Effector memory CD4-positive, alpha-beta T cell (primary cell): ENCODE measurements around the gene RNF13.

Experiments
- DNase-seq, 3 donors: peaks; one replicate each; pipeline ENCODE4 v3.0.0-alpha.2; 2020
- H3K27ac ChIP-seq: 2 replicates; pipeline ENCODE4 v1.7.0; 2013; ENCODE audit warnings: mild to moderate bottlenecking, low read length, moderate library complexity; ENCODE audit not compliant: insufficient read depth, poor library complexity, severe bottlenecking
- H3K27me3 ChIP-seq: replicated peaks from 2 replicates; pipeline ENCODE4 v1.7.0; 2013; ENCODE audit warnings: mild to moderate bottlenecking, low read length; ENCODE audit not compliant: insufficient read depth, control insufficient read depth, poor library complexity, severe bottlenecking
- H3K36me3 ChIP-seq: 2 replicates; pipeline ENCODE4 v1.7.0; 2013; ENCODE audit warnings: mild to moderate bottlenecking, low read length, moderate library complexity; ENCODE audit not compliant: control insufficient read depth, insufficient read depth
- H3K4me1 ChIP-seq: 2 replicates; pipeline ENCODE4 v1.7.0; 2013; ENCODE audit warnings: low read length, mild to moderate bottlenecking; ENCODE audit not compliant: control insufficient read depth, insufficient read depth, poor library complexity, severe bottlenecking
- H3K4me3 ChIP-seq: 2 replicates; pipeline ENCODE4 v1.7.0; 2013; ENCODE audit warnings: low read length, low read depth, mild to moderate bottlenecking; ENCODE audit not compliant: insufficient read depth, poor library complexity, severe bottlenecking
- H3K9me3 ChIP-seq: 2 replicates; pipeline ENCODE4 v1.7.0; 2013; ENCODE audit warnings: mild to moderate bottlenecking, low read length, moderate library complexity; ENCODE audit not compliant: control insufficient read depth

Gene RNF13

GRCh38 chr3:149800693-149801092, 12.3 kb upstream of the RNF13 start:
- Histone ChIP-seq H3K36me3 (no peaks in the 10 kb centered on the region), H3K4me3 (no peak overlapping the region), H3K4me1 (no peaks in the 10 kb centered on the region), H3K27ac (no peak overlapping the region), H3K9me3 (no peaks in the 10 kb centered on the region), H3K27me3 (no peaks in the 10 kb centered on the region)
- no peak for DNase-seq

- H3K9me3 ChIP-seq, result no peaks in the 10 kb centered on the region
- no peak overlapping the region for H3K27ac ChIP-seq
- no peaks in the 10 kb centered on the region for H3K4me1 ChIP-seq
- H3K4me3 ChIP-seq, result no peak overlapping the region
- no peaks in the 10 kb centered on the region for H3K27me3 ChIP-seq
- no peak for DNase-seq
- no peaks in the 10 kb centered on the region for H3K36me3 ChIP-seq
These were observed 11.8 kb upstream of the RNF13 start for GRCh38 chr3:149801195-149801594.

DNA sequence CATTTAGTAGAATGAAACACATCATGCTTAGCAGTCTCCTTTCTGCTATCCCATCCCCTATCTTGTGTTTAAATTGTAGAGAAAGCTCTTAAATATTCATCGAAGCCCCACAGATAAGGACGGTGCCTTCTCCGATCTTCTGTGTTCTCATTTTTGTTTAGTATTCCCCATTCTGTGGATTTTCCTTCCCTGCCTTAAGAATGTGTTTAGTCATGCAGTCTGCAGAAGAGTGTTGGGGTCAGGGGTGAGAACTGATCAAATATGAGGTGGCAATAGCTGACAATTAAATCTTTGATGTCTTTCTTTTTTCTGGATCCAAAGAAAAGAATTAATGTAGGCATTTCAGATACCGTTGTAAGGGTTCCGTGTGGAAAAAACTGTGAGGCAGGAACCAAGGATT, 11.4 kb upstream of the RNF13 start:
- no peak for DNase-seq
- H3K27ac ChIP-seq, result no peak overlapping the region
- H3K36me3 ChIP-seq, result no peaks in the 10 kb centered on the region
- no peaks in the 10 kb centered on the region for H3K27me3 ChIP-seq
- no peaks in the 10 kb centered on the region for H3K9me3 ChIP-seq
- no peak overlapping the region for H3K4me3 ChIP-seq
- H3K4me1 ChIP-seq, result no peaks in the 10 kb centered on the region

DNA sequence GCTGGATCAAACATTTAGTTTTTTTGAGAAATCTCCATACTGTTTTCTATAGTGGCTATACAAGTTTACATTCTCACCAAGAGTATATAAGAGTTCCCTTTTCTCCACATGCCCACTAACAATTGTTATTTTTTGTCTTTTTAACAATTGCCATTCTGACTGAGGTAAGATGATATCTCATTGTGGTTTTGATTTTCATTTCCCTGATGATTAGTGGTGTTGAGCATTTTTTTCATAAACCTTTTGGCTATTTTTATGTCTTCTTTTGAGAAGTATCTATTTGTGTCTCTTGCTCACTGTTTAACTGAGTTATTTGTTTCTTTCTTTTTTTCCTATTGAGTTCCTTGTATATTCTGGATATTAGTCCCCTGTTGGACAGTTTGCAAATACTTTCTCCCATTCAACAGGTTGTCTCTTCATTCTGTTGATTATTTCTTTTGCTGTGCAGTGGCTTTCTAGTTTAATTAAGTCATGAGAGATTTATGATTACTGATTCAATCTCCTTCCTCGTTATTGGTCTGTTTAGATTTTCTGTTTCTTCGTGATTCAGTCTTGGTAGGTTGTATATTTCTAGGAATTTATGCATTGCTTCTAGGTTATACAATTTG, 6.7 kb upstream of the RNF13 start:
- Histone ChIP-seq H3K4me1 (no peaks in the 10 kb centered on the region), H3K27ac (no peak overlapping the region), H3K36me3 (no peaks in the 10 kb centered on the region), H3K27me3 (no peaks in the 10 kb centered on the region), H3K4me3 (no peak overlapping the region), H3K9me3 (no peaks in the 10 kb centered on the region)
- DNase-seq, result no peak

DNA sequence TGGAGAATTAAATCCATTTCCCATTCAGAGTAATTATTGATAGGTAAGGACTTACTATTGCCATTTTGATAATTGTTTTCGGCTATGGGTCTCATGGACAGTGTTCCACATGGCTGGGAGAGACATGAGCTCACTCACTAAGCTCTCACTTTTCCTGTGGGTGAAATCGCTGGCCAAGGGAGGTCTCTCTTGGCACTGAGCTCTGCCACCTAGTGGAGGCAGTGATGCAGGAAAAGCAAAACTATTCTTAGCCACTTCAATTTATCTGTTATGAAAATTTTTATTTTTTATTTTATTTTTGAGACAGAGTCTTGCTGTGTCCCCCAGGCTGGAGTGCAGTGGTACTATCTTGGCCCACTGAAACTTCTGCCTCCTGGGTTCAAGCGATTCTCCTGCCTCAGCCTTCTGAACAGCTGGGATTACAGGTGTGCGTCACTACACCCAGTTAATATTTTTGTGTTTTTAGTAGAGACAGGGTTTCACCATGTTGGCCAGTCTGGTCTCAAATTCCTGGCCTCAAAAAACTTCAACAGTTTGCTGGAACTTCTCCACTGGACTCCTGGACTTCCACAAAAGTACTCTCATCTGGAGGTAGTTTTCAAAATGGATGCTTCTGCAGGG, 4.7 kb upstream of the RNF13 start:
- Histone ChIP-seq H3K36me3 (no peaks in the 10 kb centered on the region), H3K4me3 (no peak overlapping the region), H3K9me3 (no peaks in the 10 kb centered on the region), H3K27me3 (no peaks in the 10 kb centered on the region), H3K27ac (no peak overlapping the region), H3K4me1 (no peaks in the 10 kb centered on the region)
- DNase-seq, result peak in 2 of 3 donors; percentile 14 to 35

GRCh38 chr3:149809699-149810098, 3.3 kb upstream of the RNF13 start:
- Histone ChIP-seq H3K27me3 (no peaks in the 10 kb centered on the region), H3K4me1 (peaks cover under 1% of the 10 kb centered on the region), H3K27ac (no peak overlapping the region), H3K9me3 (no peaks in the 10 kb centered on the region), H3K4me3 (no peak overlapping the region), H3K36me3 (no peaks in the 10 kb centered on the region)
- DNase-seq, result no peak

DNA sequence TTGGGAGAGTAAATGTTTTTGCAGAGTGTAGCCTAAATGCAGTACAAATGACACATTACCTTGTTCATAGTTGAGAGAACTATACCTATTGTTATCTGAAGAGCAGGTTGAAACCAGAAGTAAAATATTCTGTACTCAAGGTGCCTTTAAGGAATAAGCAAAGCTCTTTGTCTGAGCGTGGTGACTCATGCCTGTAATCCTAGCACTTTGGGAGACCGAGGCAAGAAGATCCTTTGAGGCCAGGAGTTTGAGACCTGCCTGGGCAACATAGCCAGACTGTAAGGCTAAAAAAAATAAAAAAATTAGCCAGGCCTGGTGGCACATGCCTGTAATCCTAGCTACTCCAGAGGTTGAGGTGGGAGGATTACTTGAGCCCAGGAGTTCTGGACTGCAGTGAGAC, 2.2 kb upstream of the RNF13 start:
- Histone ChIP-seq H3K27me3 (no peaks in the 10 kb centered on the region), H3K9me3 (no peaks in the 10 kb centered on the region), H3K4me1 (peaks cover 5% of the 10 kb centered on the region), H3K27ac (no peak overlapping the region), H3K4me3 (no peak overlapping the region), H3K36me3 (no peaks in the 10 kb centered on the region)
- DNase-seq, result no peak

DNA sequence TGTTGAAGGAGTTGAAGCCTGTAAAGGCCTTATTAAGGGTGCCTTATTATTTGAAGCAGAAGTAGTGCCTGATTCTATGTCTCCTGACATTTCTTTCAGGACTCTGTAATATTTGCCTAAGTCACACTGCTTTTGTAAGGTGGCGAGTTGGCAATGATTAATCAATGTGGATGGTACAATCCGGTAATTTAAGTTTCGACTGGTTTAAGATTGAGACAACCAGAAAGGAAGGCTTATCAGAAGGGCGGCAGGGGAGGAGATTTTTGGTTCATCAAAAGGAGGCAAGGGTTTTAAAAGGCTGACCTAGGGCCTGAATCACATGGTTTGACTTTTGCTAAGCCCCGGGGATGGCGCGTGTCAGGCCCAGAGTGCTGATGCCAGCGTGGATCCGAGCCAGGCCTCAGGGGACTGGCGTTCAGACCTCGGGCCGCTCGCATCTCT, 830 bp upstream of the RNF13 start:
- peak overlapping the region; percentile 87 for H3K27ac ChIP-seq
- H3K27me3 ChIP-seq, result no peaks in the 10 kb centered on the region
- no peaks in the 10 kb centered on the region for H3K36me3 ChIP-seq
- no peaks in the 10 kb centered on the region for H3K9me3 ChIP-seq
- peaks cover 5% of the 10 kb centered on the region for H3K4me1 ChIP-seq
- no peak for DNase-seq
- peak overlapping the region; percentile 82 for H3K4me3 ChIP-seq

GRCh38 chr3:149813367-149814281, 609 bp downstream of the RNF13 start:
- H3K27me3 ChIP-seq, result no peaks in the 10 kb centered on the region
- H3K27ac ChIP-seq, result peak overlapping the region; percentile 87
- H3K4me1 ChIP-seq, result peaks cover 5% of the 10 kb centered on the region
- peak overlapping the region; percentile 82 for H3K4me3 ChIP-seq
- DNase-seq, result no peak
- no peaks in the 10 kb centered on the region for H3K36me3 ChIP-seq
- H3K9me3 ChIP-seq, result no peaks in the 10 kb centered on the region

DNA sequence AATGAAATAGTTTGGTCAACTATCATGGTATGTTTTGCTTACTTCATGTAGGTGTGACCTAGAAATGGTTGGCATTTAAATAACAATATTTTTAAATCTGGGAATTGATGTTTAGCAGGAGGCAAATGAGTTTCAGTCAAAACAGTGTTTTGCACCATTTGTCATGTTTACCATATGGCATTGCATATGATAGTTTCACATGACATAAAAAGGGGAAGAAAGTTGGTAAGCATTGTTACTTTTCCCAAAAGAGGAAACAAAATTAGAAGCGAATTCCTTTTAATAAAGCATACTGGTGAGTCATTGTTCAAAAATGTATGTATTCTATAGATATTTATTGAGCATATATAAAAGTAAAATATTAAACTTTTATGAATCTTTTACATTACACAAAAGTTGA, 2.3 kb downstream of the RNF13 start:
- peaks cover 5% of the 10 kb centered on the region for H3K4me1 ChIP-seq
- H3K9me3 ChIP-seq, result no peaks in the 10 kb centered on the region
- H3K36me3 ChIP-seq, result no peaks in the 10 kb centered on the region
- no peak overlapping the region for H3K4me3 ChIP-seq
- H3K27me3 ChIP-seq, result no peaks in the 10 kb centered on the region
- no peak for DNase-seq
- H3K27ac ChIP-seq, result no peak overlapping the region
